Measurements from ENCODE around the gene ZSCAN10.
"Not testable (repeated sequence)": the region's sequence is repeated elsewhere in the genome, so short reads cannot be mapped to it uniquely, and the experiment has no call there.

Gene ZSCAN10

DNA sequence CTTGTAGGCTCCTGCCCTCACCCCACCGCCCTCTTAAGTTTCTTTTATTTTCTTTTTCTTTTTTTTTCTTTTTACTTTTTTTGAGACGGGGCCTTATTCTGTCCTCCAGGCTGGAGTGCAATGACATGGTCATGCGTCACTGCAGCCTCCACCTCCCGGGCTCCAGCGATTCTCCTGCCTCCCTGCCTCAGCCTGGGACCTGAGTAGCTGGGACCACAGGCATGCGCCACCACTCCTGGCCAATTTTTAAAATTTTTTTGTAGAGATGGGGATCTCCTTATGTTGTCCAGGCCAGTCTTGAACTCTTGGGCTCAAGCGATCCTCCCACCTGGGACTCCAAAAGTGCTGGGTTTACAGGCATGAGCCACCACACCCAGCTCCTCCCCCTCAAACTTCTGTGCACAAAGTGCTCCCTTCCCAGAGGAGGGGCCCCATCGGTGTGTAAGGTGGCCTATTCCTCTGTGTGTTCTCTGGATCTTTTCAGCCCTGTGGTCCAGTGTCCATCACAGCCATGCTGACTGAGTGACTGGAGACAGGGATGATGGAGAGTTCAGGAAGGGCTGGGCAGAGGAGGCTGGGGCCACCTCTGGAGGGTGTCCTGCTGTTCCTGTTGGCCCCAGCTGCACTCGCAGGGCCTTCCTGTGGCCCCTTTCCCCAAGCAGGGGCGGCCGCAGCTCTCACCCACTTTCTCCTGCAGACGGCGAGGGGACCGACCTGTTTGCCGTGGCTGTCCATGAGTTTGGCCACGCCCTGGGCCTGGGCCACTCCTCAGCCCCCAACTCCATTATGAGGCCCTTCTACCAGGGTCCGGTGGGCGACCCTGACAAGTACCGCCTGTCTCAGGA, 42.5 kb downstream of the ZSCAN10 start:
- H3K4me3 ChIP-seq (ENCODE audit: control insufficient read depth, low read depth, low read length): no peak overlapping the region
- no peak for DNase-seq (ENCODE audit: low read depth)
- TF ChIP-seq, protein P1, sequence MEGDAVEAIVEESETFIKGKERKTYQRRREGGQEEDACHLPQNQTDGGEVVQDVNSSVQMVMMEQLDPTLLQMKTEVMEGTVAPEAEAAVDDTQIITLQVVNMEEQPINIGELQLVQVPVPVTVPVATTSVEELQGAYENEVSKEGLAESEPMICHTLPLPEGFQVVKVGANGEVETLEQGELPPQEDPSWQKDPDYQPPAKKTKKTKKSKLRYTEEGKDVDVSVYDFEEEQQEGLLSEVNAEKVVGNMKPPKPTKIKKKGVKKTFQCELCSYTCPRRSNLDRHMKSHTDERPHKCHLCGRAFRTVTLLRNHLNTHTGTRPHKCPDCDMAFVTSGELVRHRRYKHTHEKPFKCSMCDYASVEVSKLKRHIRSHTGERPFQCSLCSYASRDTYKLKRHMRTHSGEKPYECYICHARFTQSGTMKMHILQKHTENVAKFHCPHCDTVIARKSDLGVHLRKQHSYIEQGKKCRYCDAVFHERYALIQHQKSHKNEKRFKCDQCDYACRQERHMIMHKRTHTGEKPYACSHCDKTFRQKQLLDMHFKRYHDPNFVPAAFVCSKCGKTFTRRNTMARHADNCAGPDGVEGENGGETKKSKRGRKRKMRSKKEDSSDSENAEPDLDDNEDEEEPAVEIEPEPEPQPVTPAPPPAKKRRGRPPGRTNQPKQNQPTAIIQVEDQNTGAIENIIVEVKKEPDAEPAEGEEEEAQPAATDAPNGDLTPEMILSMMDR (conservative IDR thresholded peaks at IDR 0.05; ENCODE audit: control insufficient read depth, insufficient read depth, low read depth, low read length): no peak

DNA sequence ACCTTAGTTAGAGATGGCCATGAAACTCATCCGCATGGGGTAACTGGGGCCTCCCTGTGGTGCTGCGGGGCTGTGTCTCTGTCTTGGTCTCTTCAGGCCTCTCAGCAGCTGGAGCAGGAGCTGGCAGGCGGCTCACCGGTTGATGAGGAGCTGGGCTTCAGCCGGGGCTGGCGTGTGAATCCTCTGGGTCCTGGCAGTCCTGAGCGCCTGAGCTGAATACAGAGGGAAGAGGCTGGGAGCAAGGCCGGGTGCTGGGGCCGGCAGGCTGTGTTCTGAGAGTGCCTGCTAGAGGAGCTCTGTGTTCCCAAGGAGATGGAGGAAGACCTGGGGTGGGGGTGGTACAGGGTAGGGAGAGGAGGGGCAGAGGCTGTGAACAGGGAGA, 43.4 kb downstream of the ZSCAN10 start:
- not testable (repeated sequence) for DNase-seq (ENCODE audit: low read depth); H3K4me3 ChIP-seq (ENCODE audit: control insufficient read depth, low read depth, low read length)

DNA sequence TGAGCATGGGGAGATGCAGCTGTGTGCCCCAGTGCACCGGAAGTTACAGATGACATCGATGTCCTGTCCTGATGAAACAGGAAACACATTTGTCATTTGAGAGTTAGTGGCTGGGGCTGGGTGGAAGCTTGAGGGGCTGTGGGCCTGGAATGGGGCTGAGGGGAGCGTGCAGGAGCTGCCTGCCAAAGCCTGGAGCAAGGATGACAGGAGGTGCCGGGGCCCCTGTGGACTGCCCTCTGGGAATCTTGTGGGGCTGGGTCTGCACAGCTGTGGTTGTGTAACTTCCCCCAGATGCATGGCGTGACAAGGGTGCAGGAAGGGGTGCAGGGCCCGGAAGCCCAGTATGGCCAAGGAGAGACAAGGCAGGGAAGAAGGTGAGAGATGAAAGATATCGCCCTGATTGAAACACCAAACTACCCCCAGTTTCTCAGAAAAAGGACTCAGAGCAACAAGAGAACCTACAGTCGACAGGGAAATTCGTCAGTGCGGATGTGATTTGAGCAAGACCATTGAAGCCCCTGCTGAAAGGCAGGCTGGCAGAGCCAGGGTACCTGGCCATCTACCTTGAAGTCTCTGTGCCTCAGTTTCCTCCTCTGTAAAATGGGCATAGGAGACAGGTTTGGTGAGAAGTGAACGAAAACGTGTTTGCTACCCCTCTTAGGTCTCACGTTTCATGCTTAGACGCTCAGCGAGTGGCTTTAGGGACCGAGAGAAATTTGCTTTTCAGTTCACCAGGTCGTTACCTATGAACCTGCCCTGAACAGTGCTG, 43.9 kb downstream of the ZSCAN10 start:
- no peak for DNase-seq (ENCODE audit: low read depth)
- TF ChIP-seq, protein P1 (conservative IDR thresholded peaks at IDR 0.05; ENCODE audit: control insufficient read depth, insufficient read depth, low read depth, low read length): no peak
- no peak overlapping the region for H3K4me3 ChIP-seq (ENCODE audit: control insufficient read depth, low read depth, low read length)

DNA sequence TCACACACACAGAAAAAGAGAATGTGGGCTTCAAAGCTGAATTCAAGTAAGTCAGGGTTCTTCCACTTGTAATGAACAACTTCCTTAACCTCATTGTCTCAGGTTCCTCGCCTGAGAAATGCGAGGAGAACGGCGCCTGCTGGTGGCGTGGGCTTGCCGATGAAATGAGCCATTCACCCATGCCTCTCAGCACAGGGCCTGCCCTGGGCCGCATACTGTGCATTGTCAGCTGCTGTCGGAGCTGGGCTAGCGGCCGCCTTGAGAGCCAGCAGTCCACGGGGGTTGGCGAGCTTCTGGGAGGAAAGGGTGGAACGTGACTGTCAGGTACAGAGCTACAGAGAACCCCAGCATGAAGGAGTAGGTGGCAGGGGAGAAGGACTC, 45.8 kb downstream of the ZSCAN10 start:
- not testable (repeated sequence) for DNase-seq (ENCODE audit: low read depth); H3K4me3 ChIP-seq (ENCODE audit: control insufficient read depth, low read depth, low read length)

DNA sequence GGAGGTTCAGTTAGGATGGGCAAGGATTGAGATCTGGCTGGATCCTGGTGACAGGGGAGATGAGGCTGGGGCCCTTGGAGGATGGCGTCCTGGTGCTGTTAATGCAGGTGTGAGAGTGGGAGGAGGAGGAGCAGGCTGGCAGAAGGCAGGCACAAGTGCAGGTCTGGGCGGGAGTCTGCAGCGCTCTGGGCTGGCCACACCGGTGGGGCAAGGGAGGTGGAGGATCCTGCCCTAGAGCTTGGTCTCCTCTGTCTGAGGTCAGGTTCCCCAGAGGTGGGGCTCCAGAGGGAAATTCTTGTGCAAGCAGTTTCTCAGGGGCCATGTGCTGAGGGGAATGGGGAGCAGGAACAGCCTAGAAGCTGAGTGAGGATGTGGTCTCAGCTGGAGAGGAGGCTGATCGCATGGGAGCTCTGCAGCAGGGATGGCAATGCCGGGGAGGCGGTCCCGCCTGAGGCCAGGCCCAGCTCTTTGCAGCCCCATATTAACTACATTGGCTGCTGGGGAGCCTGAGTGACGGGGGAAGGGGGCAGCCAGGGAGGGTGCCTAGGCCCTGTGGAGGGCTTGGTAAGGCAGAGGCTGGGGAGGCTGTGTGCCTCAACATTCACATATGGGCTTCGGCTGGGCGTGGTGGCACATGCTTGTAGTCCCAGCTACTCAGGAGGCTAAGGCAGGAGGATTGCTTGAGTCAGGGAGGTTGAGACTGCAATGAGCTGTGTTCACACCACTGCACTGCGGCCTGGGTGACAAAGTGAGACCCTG, 46.3 kb downstream of the ZSCAN10 start:
- DNase-seq (ENCODE audit: low read depth); H3K4me3 ChIP-seq (ENCODE audit: control insufficient read depth, low read depth, low read length): not testable (repeated sequence)

DNA sequence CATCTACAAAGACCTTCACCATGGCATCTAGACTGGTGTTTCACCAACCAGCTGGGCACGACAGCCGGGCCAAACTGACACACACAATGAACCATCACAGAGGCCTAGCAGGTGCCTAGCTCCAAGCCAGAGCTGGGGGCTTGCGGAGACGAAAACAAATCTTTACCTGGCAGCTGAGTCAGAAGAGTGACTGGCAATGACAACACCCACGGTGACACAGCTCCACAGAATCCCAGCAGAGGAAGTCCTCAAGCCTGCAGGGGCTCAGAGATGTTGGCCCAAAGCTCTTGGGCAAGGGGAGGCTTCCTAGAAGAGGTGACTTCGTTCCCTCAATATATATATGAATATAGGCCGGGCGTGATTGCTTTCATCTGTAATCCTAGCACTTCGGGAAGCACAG, 47.6 kb downstream of the ZSCAN10 start:
- H3K4me3 ChIP-seq (ENCODE audit: control insufficient read depth, low read depth, low read length): no peak overlapping the region
- DNase-seq (ENCODE audit: low read depth): no peak
- TF ChIP-seq, protein P1 (conservative IDR thresholded peaks at IDR 0.05; ENCODE audit: control insufficient read depth, insufficient read depth, low read depth, low read length): no peak

DNA sequence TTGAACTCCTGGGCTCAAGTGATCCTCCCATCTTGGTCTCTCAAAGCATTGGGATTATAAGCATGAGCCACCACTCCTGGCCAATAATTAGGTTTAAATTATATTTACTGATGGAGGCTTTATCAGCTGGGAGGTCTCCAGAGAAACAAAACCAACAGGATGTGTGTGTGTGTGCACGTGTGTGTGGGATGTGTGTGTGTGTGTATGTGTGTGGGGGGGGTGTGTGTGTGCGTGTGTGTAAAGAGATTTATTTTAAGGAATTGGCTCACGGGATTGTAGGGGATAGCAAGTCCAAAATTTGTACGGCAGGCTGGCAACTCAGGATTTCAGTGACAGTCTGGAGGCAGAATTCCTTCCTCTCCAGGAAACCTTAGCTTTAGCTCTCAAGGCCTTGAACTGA, 48.1 kb downstream of the ZSCAN10 start:
- no peak for DNase-seq (ENCODE audit: low read depth)
- TF ChIP-seq, protein P1 (conservative IDR thresholded peaks at IDR 0.05; ENCODE audit: control insufficient read depth, insufficient read depth, low read depth, low read length): no peak
- H3K4me3 ChIP-seq (ENCODE audit: control insufficient read depth, low read depth, low read length): no peak overlapping the region

DNA sequence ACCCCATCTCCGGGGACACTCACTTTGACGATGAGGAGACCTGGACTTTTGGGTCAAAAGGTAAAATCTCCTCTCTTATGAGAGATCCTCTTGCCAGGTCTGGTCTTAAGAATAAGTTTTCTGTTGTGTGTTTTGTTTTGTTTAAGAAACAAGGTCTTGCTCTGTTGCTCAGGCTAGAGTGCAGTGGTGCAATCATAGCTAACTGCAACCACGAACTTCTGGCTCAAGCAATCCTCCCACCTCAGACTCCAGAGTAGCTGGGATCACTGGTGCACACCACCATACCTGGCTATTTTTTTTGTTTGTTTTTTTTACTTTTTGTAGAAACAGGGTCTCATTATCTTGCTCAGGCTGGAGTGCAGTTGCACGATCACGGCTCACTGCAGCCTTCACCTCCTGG, 48.6 kb downstream of the ZSCAN10 start:
- TF ChIP-seq, protein P1 (conservative IDR thresholded peaks at IDR 0.05; ENCODE audit: control insufficient read depth, insufficient read depth, low read depth, low read length): no peak
- no peak for DNase-seq (ENCODE audit: low read depth)
- no peak overlapping the region for H3K4me3 ChIP-seq (ENCODE audit: control insufficient read depth, low read depth, low read length)
